Naive B cell (primary cell): ENCODE measurements around the gene UROS. TPM values are rescaled to one million over a fixed set of nuclear protein-coding genes. Genes with fewer than 3 reads are reported as not detected.

Experiments
- ATAC-seq, 2 donors: fragments of 150-1000 bp; cut with Tn5 transposase; 2 replicates each; pipeline ENCODE4 v1.10.0; 2021; ENCODE audit warnings: low read depth in 2 of 2, mild to moderate bottlenecking in 2 of 2, moderate library complexity in 2 of 2
- DNase-seq: peaks from one replicate; pipeline ENCODE4 v3.0.0; 2022
- H3K27ac Mint-ChIP-seq, 6 donors: one replicate each; pipeline ENCODE4 v1.8.0; 2020 to 2022; ENCODE audit warnings: mild to moderate bottlenecking in 6 of 6, mixed read lengths in 6 of 6, moderate library complexity in 5 of 6, inconsistent platforms in 2 of 6
- H3K27me3 Mint-ChIP-seq, 3 donors: one replicate each; pipeline ENCODE4 v1.8.0; 2021 to 2022; ENCODE audit warnings: mixed read lengths in 3 of 3, mild to moderate bottlenecking in 1 of 3
- H3K36me3 Mint-ChIP-seq, 2 donors: one replicate each; pipeline ENCODE4 v1.8.0; 2020 to 2022; ENCODE audit warnings: mixed read lengths in 2 of 2, inconsistent platforms in 1 of 2, mild to moderate bottlenecking in 1 of 2
- H3K4me1 Mint-ChIP-seq, 3 donors: one replicate each; pipeline ENCODE4 v1.8.0; 2020 to 2022; ENCODE audit warnings: mixed read lengths in 3 of 3, inconsistent platforms in 1 of 3, mild to moderate bottlenecking in 1 of 3, moderate library complexity in 1 of 3
- H3K4me3 Mint-ChIP-seq, 8 donors: one replicate each; pipeline ENCODE4 v1.8.0; 2020 to 2022; ENCODE audit warnings: mild to moderate bottlenecking in 8 of 8, mixed read lengths in 8 of 8, moderate library complexity in 8 of 8, inconsistent platforms in 2 of 8
- H3K9me3 Mint-ChIP-seq, 7 donors: one replicate each; pipeline ENCODE4 v1.8.0; 2020 to 2022; ENCODE audit warnings: mixed read lengths in 7 of 7, mild to moderate bottlenecking in 5 of 7, inconsistent platforms in 2 of 7, moderate library complexity in 1 of 7
- polyA plus RNA-seq, 6 donors: library from polyadenylated mRNA; unstranded; fragments of 300-500 nt; fragmentation: Illumina TruSeq; gene quantifications; one replicate each; pipeline ENCODE4 v1.2.3, GENCODE V29; 2021; ENCODE audit warnings: low read depth in 6 of 6

The UROS gene
- polyA plus RNA-seq, 6 donors from 2014 or later: 54.1 to 73.5 (median 56.1) TPM

DNA sequence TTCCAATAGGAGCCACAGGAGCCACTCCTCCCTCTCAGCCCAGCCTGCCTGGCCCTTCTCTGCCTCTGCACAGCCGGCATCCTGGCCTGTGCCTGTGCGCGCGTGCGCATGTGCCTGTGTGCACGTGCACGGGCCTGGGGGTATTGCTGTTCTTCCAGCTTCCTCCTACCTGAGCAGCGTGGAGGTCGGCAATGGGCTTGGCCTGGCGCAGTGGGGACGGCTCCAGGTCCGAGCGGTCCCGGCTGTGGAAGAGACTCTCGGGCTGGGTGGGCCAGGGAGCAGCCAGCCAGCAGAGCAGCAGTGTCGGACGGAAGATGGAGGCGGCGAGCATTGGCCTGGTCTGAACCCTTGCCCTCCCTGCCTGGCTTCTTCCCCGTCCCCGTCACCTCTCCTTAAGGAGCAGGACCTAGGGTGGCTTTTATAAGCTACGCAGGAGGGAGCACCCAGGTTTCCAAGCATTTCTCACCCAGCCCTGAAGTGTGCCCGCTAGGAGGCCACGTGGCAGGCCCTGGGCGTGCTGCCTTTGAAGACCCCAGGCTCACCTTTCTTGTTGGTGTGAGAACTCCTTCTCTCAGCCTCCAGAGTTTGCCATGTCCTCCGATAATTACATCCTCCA is 47.5 kb downstream of the UROS start, which contains the start of gene MMP21:
Gene MMP21 (minus strand): TSS at position 331 of the 616 bp plus-strand sequence. CDS start 0 bp downstream, at position 331.
- ATAC-seq (no peak), DNase-seq (no peak)
- H3K27ac Mint-ChIP-seq: no peak within 1 kb of the TSS
- H3K4me3 Mint-ChIP-seq: peak within 1 kb of the TSS in 1 of 8 donors; percentile 7
- H3K27me3 Mint-ChIP-seq: peaks cover 0 to 20% (median 13%) of the 10 kb centered on the region in 3 donors
- H3K9me3 Mint-ChIP-seq: peaks cover 0 to 5% (median 0%) of the 10 kb centered on the region in 7 donors
- no peaks in the 10 kb centered on the region for H3K4me1 Mint-ChIP-seq
- H3K36me3 Mint-ChIP-seq: peaks cover 0 to 8% of the 10 kb centered on the region in 2 donors

DNA sequence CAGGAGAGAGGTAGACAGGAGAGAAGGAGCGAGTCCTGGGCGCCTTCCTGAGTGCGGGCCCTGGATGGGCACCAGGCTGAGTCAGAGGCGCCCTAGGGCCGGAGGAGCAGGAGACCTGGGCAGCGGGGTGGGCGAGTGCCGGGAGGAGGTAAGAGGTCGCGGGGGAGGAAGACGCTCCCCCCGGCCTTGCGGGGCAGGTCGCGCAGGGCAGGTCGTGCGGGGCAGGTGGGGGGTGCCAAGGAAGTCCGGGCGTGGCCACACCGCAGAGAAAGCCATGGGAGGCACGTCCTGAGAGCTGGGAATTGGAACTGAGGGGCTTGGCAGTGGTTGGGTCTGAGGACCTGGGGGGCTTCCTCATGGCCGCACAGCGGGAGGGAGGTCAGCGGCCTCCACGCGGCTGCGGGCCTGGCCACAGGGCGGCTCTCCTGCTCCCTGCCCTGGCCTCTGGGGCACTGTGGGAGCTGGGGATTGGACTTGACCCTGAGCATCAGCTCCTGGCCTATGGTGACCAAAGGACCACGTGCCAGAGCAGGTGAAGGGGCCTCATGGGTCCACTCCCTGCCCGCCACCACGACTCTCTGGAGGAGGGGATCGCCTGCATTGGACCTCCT is 48.4 kb downstream of the UROS start:
- no peak for ATAC-seq
- Mint-ChIP-seq H3K27me3 (peaks cover 0 to 20% (median 13%) of the 10 kb centered on the region in 3 donors), H3K36me3 (peaks cover 0 to 8% of the 10 kb centered on the region in 2 donors), H3K9me3 (peaks cover 0 to 5% (median 0%) of the 10 kb centered on the region in 7 donors), H3K27ac (no peak overlapping the region), H3K4me3 (no peak overlapping the region), H3K4me1 (no peaks in the 10 kb centered on the region)
- no peak for DNase-seq

DNA sequence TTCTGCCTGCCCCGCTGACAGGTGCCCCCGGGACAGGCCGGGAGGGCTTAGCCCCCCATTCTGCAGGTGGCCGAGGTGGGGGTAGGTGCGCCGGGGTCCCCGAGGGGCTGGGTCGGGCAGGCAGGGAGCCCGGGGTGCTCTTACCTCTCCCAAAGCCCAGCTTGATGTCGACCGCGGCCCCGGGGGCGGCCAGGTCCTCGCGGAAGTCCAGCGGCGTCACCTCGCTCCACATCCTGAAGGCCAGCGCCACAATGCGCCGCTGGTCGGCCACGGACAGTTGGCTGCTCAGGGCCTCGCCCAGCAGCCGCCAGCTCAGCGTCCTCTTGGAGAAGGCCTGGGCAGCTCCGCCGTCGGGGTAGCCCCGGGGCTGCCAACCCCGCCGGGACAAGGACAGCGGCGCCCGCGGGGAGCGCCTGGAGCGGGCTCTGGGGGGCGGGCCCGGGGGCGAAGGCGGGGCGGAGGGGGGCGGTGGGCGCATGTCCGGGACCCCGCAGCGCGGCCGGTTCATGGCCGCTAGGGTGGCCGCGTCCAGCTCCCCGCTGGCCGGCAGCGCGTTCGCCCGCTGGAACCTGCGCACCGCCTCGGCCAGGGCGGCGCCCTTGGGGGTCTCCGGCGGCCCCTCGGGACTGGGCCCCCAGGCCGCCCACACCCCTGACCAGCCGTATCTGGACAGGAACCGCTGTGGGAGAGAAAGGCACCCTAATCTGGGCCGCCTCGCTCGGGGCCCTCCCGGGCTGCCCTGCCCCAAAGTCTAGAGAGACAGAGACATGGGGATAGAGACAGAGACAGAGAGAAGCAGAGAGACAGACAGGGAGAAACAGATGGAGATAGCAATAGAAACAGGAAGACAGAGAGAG is 49.1 kb downstream of the UROS start:
- H3K27me3 Mint-ChIP-seq: peaks cover 0 to 20% (median 13%) of the 10 kb centered on the region in 3 donors

DNA sequence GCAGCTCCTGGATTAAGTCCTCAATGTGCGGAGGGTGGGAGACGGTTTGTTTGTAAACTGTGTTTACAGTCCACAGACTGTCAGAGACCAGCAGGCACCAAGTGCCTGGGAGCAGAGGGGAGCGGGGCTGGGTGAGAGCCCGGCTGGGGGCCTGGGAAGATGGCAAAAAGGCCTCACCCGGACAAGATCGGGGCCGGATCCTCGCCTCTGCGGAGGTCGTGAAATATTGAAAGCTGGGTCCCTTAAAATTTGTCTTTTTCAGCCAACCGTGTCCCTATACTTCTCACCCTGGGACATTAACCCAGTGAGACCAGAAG is 50.2 kb downstream of the UROS start:
- H3K4me1 Mint-ChIP-seq: no peaks in the 10 kb centered on the region
- no peak overlapping the region for H3K4me3 Mint-ChIP-seq
- no peak overlapping the region for H3K27ac Mint-ChIP-seq
- H3K36me3 Mint-ChIP-seq: peaks cover 3 to 8% of the 10 kb centered on the region in 2 donors
- ATAC-seq (no peak), DNase-seq (no peak)
- peaks cover 0 to 13% (median 7%) of the 10 kb centered on the region in 3 donors for H3K27me3 Mint-ChIP-seq
- peaks cover 0 to 5% (median 0%) of the 10 kb centered on the region in 7 donors for H3K9me3 Mint-ChIP-seq

More for the DNA sequence above, 49.1 kb downstream of the UROS start:
- H3K27ac Mint-ChIP-seq: no peak overlapping the region
- H3K36me3 Mint-ChIP-seq: peaks cover 0 to 8% of the 10 kb centered on the region in 2 donors
- H3K4me1 Mint-ChIP-seq: no peaks in the 10 kb centered on the region
- no peak overlapping the region for H3K4me3 Mint-ChIP-seq
- peaks cover 0 to 5% (median 0%) of the 10 kb centered on the region in 7 donors for H3K9me3 Mint-ChIP-seq
- no peak for DNase-seq
- ATAC-seq: no peak

DNA sequence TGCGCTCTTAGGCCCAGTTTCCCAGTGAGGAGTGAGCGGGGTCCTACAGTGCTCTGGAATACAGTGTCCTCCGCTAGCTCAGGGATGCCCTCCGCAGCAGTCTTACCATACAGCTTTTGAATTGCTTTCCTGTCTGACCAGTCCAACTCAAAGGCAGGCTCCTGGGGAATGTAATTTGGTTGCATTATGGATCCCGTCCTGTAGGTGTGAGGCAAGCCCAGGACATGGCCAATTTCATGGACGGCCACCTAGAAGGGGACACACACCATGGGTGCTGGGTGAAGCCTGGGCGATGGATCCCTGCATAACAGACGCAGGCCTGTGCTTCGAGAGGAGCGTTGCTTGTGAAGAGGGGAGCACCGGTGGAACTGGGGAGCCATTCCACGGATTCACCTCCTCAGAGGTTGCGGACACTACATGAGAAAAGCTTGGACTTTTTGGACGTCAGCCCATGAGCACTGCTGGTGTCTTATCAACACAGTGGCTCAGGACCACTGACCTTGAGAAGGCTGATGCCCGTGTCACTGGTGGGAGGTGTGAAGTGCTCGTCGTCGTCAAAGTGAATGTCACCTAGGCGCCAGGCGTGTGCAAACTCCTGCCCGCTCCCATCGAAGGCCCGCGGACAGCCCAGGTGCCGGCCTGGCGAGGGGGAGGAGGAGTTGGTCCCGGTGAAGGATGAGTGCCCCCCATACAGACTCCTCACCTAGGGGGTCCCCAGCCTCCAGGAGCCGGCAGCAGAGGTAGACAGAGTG is 50.8 kb downstream of the UROS start:
- H3K9me3 Mint-ChIP-seq: peaks cover 0 to 5% (median 0%) of the 10 kb centered on the region in 7 donors
- H3K36me3 Mint-ChIP-seq: peaks cover 8% of the 10 kb centered on the region in 2 donors
- peak overlapping the region in 1 of 6 donors; percentile 89 for H3K27ac Mint-ChIP-seq
- no peaks in the 10 kb centered on the region for H3K4me1 Mint-ChIP-seq
- DNase-seq: no peak
- no peak for ATAC-seq
- peaks cover 0 to 9% (median 7%) of the 10 kb centered on the region in 3 donors for H3K27me3 Mint-ChIP-seq
- peak overlapping the region in 1 of 8 donors; percentile 41 for H3K4me3 Mint-ChIP-seq

DNA sequence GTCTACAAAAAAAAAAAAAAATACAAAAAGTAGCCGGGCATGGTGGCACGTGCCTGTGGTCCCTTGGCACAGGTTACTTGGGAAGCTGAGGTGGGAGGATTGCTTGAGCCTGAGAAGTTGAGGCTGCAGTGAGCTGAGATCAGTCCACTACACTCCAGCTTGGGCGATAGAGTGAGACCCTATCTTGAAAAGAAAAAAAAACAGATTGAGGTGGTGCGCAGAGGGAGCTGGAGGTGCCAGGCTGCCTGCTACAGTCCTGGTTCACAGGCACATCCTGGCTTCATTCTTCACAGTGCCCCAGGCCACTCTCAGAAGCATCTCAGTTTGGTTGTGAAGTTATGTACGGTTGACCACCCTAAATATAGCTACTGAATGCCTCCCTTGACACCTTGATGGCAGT is 52.2 kb downstream of the UROS start:
- peak overlapping the region in 1 of 6 donors; percentile 53 for H3K27ac Mint-ChIP-seq
- H3K4me3 Mint-ChIP-seq: no peak overlapping the region
- no peak for ATAC-seq
- DNase-seq: no peak
- peaks cover 0 to 5% (median 0%) of the 10 kb centered on the region in 7 donors for H3K9me3 Mint-ChIP-seq
- no peaks in the 10 kb centered on the region for H3K4me1 Mint-ChIP-seq
- peaks cover 8 to 13% of the 10 kb centered on the region in 2 donors for H3K36me3 Mint-ChIP-seq
- peaks cover 0 to 9% (median 7%) of the 10 kb centered on the region in 3 donors for H3K27me3 Mint-ChIP-seq

DNA sequence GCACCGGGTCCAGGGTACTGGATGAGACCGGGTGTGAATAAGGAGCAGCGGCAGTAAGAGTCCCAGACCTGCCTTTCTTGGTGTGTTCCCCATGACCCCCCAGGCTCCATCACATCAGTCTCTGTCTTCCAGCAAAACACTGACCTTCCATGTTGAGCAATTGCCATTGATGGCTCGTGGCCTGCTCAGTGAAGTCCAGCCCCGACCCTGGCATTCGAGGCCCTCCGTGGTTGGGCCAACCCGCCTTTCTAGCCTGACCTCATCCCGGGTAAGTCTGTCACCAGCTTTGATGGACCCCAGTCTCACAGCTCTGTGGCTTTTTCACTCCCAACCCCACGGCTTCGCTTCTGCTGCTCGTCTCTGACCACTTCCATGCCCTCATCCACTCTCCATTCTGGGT is 53.9 kb downstream of the UROS start:
- H3K4me3 Mint-ChIP-seq: no peak overlapping the region
- peak overlapping the region in 1 of 6 donors; percentile 68 for H3K27ac Mint-ChIP-seq
- peaks cover 2 to 23% of the 10 kb centered on the region in 2 donors for H3K36me3 Mint-ChIP-seq
- ATAC-seq (no peak), DNase-seq (no peak)
- peaks cover 0 to under 1% (median 0%) of the 10 kb centered on the region in 7 donors for H3K9me3 Mint-ChIP-seq
- H3K4me1 Mint-ChIP-seq: no peaks in the 10 kb centered on the region
- H3K27me3 Mint-ChIP-seq: peaks cover 0 to 3% (median 2%) of the 10 kb centered on the region in 3 donors

DNA sequence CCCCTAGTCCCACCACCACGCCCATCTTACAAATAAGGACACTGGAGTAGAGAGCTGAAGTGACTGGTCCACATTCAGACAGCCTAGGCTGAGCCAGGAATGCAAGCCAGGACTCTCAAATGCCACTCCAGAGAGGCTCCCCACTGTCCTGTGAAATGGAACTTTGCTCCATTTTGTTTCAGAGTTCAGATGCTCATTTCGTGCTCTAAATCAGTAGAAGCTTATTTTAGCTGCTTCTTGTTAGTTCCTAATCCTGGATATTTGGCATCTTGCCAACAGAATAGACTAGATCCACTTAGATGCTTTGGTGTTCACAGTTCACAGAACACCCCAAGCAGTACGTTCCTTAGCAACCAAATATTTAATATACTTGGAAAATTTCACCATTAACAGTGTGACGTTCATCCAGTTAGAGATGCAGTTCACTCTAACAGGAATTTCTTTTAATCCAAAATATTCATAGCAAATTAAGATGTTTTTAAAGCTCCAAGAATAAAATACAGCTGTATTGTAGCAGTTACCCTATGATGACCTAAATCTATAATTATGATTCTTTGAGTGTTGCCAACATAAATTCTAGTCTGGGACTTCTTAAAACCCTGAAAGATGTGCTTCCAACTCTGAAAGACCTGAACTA is 54.7 kb downstream of the UROS start:
- ATAC-seq (no peak), DNase-seq (no peak)
- H3K9me3 Mint-ChIP-seq: no peaks in the 10 kb centered on the region
- H3K4me3 Mint-ChIP-seq: no peak overlapping the region
- H3K27ac Mint-ChIP-seq: peak overlapping the region in 1 of 6 donors; percentile 45
- no peaks in the 10 kb centered on the region for H3K27me3 Mint-ChIP-seq
- H3K4me1 Mint-ChIP-seq: no peaks in the 10 kb centered on the region
- peaks cover 0 to 29% of the 10 kb centered on the region in 2 donors for H3K36me3 Mint-ChIP-seq

DNA sequence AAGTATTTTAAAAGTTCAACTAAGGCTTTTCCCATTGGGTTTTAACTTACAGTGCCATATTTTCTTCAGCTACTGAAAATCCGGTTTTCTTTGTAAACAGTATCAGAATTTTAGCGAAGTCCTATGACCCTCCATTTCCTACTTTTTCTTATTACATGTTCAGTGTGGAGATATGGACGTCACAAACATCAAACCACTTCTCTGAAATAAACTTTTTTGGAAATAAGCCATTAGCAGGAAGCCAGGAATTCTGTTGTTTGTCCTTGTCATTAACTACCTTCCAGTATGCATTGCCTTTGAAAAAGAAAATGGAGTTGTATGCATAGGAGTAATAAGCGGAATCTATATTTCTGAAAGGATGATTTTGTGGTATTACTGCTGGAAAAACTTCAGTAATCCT is 56.5 kb downstream of the UROS start:
- Mint-ChIP-seq H3K27ac (no peak overlapping the region), H3K27me3 (no peaks in the 10 kb centered on the region), H3K4me1 (no peaks in the 10 kb centered on the region), H3K9me3 (no peaks in the 10 kb centered on the region), H3K4me3 (no peak overlapping the region), H3K36me3 (peaks cover 4 to 29% of the 10 kb centered on the region in 2 donors)
- ATAC-seq (no peak), DNase-seq (no peak)

DNA sequence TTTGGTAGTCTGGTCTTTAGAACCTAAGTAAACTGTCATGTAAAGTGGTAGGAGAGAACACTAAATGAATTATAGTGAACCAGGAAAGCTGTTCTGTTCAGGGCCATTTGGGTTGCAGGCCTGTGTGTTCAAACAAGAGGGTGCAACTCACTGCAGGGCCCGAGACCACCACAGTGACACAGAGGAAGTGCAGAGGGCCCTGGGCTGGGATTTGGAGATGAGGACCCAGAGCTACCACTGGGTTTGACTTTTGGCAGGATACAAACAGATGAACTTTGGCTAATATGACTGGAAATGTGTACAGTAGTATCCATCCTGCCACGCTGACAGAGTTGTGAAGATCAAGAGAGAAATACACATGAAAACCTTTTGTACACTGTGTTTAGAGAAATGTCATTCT is 57.2 kb downstream of the UROS start:
- H3K36me3 Mint-ChIP-seq: peaks cover 9 to 29% of the 10 kb centered on the region in 2 donors
- no peak overlapping the region for H3K4me3 Mint-ChIP-seq
- H3K4me1 Mint-ChIP-seq: no peaks in the 10 kb centered on the region
- no peak for DNase-seq
- H3K9me3 Mint-ChIP-seq: no peaks in the 10 kb centered on the region
- no peaks in the 10 kb centered on the region for H3K27me3 Mint-ChIP-seq
- no peak for ATAC-seq
- peak overlapping the region in 1 of 6 donors; percentile 14 for H3K27ac Mint-ChIP-seq

DNA sequence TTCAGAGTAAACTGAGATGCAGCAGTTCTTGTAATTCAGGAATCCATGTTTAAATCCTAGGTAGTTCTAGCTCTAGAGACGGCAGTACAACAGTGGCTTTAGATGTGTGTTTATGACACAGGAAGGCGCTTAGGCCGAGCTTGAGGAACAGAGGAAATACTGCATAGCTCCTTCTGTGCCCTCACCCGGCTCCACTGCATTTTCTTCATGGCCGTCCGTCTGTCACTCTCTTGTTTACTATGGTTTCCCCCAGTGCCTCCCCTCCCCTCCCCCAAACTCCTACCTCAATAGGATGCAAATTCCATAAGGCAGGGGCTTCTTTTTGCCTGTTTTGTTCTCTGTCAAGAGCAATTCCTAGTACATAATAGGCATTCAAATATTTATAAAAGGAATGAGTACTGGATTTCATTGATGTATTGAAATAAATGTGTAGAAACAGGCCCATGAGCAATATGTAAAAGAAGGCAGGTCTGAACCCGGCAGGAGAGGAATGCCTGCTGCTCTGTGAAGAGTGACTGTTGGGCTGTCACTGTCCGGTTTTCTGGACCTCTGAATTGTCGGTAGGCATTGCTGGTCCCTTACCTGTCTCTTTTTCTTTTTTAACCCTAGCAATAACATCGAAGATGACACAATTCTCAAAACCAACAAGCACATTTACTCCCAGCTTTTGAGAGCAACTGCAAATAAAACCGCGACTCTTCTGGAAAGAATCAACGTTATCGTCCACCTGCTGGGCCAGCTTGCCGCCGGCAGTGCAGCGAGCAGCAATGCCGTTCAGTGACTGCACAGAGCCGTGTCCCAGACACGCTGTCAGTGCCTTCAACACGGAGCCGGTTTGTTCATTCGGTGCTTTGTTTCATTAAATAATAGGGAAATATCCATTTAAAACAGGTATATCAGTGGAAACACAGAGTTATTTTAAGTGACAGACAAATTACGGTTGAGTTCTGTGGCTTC is 60.1 kb downstream of the UROS start:
- no peaks in the 10 kb centered on the region for H3K9me3 Mint-ChIP-seq
- DNase-seq (no peak), ATAC-seq (no peak)
- H3K27ac Mint-ChIP-seq: peak overlapping the region in 1 of 6 donors; percentile 67
- peaks cover 22 to 33% of the 10 kb centered on the region in 2 donors for H3K36me3 Mint-ChIP-seq
- H3K27me3 Mint-ChIP-seq: no peaks in the 10 kb centered on the region
- no peaks in the 10 kb centered on the region for H3K4me1 Mint-ChIP-seq
- no peak overlapping the region for H3K4me3 Mint-ChIP-seq

DNA sequence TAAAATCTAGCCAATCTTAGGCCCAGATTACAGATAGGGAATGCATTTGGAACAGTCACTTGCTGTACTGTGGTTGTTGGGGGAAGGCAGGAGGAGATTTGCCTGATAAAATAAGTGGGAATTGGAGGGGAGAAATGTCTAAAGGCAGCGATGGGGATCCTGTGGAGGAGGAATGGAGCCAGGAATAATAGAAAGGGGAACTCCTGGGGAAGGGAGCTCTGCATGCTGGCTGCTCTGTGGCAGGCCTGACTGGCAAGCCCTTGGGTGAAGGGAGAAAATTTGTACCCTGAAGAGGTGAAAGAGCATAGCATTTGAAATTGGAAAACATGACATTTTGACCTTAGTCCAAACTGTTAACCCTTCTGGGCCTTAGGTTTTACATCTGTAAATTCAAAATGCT is 61.1 kb downstream of the UROS start:
- Mint-ChIP-seq H3K4me3 (no peak overlapping the region), H3K4me1 (no peaks in the 10 kb centered on the region), H3K27me3 (no peaks in the 10 kb centered on the region), H3K27ac (no peak overlapping the region), H3K36me3 (peaks cover 32 to 33% of the 10 kb centered on the region in 2 donors), H3K9me3 (no peaks in the 10 kb centered on the region)
- DNase-seq (no peak), ATAC-seq (no peak)
